GM18517 (cell line): ENCODE results near the gene KRT26.

Experiments
- ATAC-seq: cut with Tn5 transposase; IDR thresholded peaks from one replicate; pipeline ENCODE4 v1.9.1; 2021; ENCODE audit warnings: mild to moderate bottlenecking, moderate library complexity; ENCODE audit not compliant: unreplicated experiment

Gene KRT26

GRCh38 chr17:40734018-40734417, 38.0 kb downstream of the KRT26 start:
- no peak for ATAC-seq

GRCh38 chr17:40730970-40731369, 41.0 kb downstream of the KRT26 start:
- ATAC-seq = no peak

GRCh38 chr17:40727447-40728231, 44.4 kb downstream of the KRT26 start:
- no peak for ATAC-seq

GRCh38 chr17:40726919-40727318, 45.1 kb downstream of the KRT26 start:
- ATAC-seq = no peak

- ATAC-seq = no peak
These were observed 47.3 kb downstream of the KRT26 start for GRCh38 chr17:40724656-40725055.

GRCh38 chr17:40722241-40722640, 49.8 kb downstream of the KRT26 start:
- ATAC-seq = no peak

GRCh38 chr17:40720899-40721298, 51.1 kb downstream of the KRT26 start:
- no peak for ATAC-seq

GRCh38 chr17:40718930-40719329, 53.1 kb downstream of the KRT26 start:
- ATAC-seq = no peak

- no peak for ATAC-seq
These were observed 54.2 kb downstream of the KRT26 start for GRCh38 chr17:40717776-40718175.
